Astrocyte (in vitro differentiated cells and primary cell): ENCODE results near the gene AP2B1. TPM values are rescaled to one million over a fixed set of nuclear protein-coding genes. Genes with fewer than 3 reads are reported as not detected.

Source experiments
- DNase-seq: peaks from one replicate; pipeline ENCODE4 v3.0.0-alpha.2; 2010; ENCODE audit warnings: low read depth
- FAIRE-seq: peaks from 2 replicates; lab custom pipeline; 2011; peaks lifted over from hg19 to GRCh38; lab: Jason Lieb, UNC
- H2AFZ ChIP-seq: 2 replicates; pipeline ENCODE4 v1.6.0; 2012; ENCODE audit warnings: low read depth, low read length, inconsistent platforms
- H3K27ac ChIP-seq: 2 replicates; pipeline ENCODE4 v1.5.1; 2011; ENCODE audit warnings: low read depth, low read length, inconsistent platforms
- H3K27me3 ChIP-seq: 2 replicates; pipeline ENCODE4 v1.6.0; 2011; ENCODE audit warnings: low read length, inconsistent platforms; ENCODE audit not compliant: insufficient read depth
- H3K36me3 ChIP-seq: 2 replicates; pipeline ENCODE4 v1.5.1; 2011; ENCODE audit warnings: low read length, inconsistent platforms; ENCODE audit not compliant: insufficient read depth
- H3K4me1 ChIP-seq: 2 replicates; pipeline ENCODE4 v1.5.1; 2011; ENCODE audit warnings: low read length, inconsistent platforms; ENCODE audit not compliant: insufficient read depth
- H3K4me2 ChIP-seq: 2 replicates; pipeline ENCODE4 v1.6.0; 2012; ENCODE audit warnings: low read length, inconsistent platforms
- H3K4me3 ChIP-seq: 2 replicates; pipeline ENCODE4 v1.5.1; 2011; ENCODE audit warnings: low read depth, mild to moderate bottlenecking, low read length, inconsistent platforms; ENCODE audit not compliant: insufficient read depth
- H3K79me2 ChIP-seq: 2 replicates; pipeline ENCODE4 v1.6.0; 2012; ENCODE audit warnings: mild to moderate bottlenecking, low read length, inconsistent platforms; ENCODE audit not compliant: insufficient read depth
- H3K9ac ChIP-seq: 2 replicates; pipeline ENCODE4 v1.6.0; 2012; ENCODE audit warnings: mild to moderate bottlenecking, low read length, inconsistent platforms
- H3K9me3 ChIP-seq: 2 replicates; pipeline ENCODE4 v1.5.1; 2012; ENCODE audit warnings: low read depth, mild to moderate bottlenecking, low read length, inconsistent platforms; ENCODE audit not compliant: insufficient read depth
- H4K20me1 ChIP-seq: 2 replicates; pipeline ENCODE4 v1.6.0; 2012; ENCODE audit warnings: low read length, inconsistent platforms; ENCODE audit not compliant: insufficient read depth
- H3K27ac Mint-ChIP-seq: one replicate; pipeline ENCODE4 v1.8.0; 2021; ENCODE audit warnings: mild to moderate bottlenecking, mixed read lengths; ENCODE audit not compliant: unreplicated experiment
- H3K27me3 Mint-ChIP-seq: one replicate; pipeline ENCODE4 v1.8.0; 2021; ENCODE audit warnings: low read depth, mixed read lengths; ENCODE audit not compliant: unreplicated experiment
- H3K36me3 Mint-ChIP-seq: one replicate; pipeline ENCODE4 v1.8.0; 2021; ENCODE audit warnings: low read depth, mixed read lengths; ENCODE audit not compliant: unreplicated experiment
- H3K4me1 Mint-ChIP-seq: one replicate; pipeline ENCODE4 v1.8.0; 2021; ENCODE audit warnings: low read depth, mixed read lengths; ENCODE audit not compliant: unreplicated experiment
- H3K4me3 Mint-ChIP-seq: one replicate; pipeline ENCODE4 v1.8.0; 2021; ENCODE audit warnings: mild to moderate bottlenecking, moderate library complexity, mixed read lengths; ENCODE audit not compliant: unreplicated experiment
- H3K9me3 Mint-ChIP-seq: one replicate; pipeline ENCODE4 v1.8.0; 2021; ENCODE audit warnings: mild to moderate bottlenecking, mixed read lengths; ENCODE audit not compliant: unreplicated experiment
- CTCF ChIP-seq: IDR thresholded peaks from 2 replicates; pipeline ENCODE4 v1.5.1; 2011; ENCODE audit warnings: low read depth, mild to moderate bottlenecking, inconsistent platforms, low read length, moderate library complexity; ENCODE audit not compliant: insufficient read depth
- EZH2 ChIP-seq: IDR thresholded peaks from 2 replicates; pipeline ENCODE4 v1.6.1; 2012; ENCODE audit warnings: mild to moderate bottlenecking, low read length, inconsistent platforms; ENCODE audit not compliant: insufficient read depth
- total RNA-seq: library from RNA; stranded (reverse); gene quantifications from 2 replicates; pipeline ENCODE4 v1.2.1, GENCODE V29; 2021

AP2B1 gene
- total RNA-seq, 1 donor from 2014 or later, result 313 TPM

- H3K4me2 ChIP-seq, result no peak overlapping the region
- FAIRE-seq (no peak), DNase-seq (no peak)
- Mint-ChIP-seq H3K9me3 (peaks cover 2% of the 10 kb centered on the region), H3K27me3 (peaks cover 21% of the 10 kb centered on the region), H3K27ac (no peak overlapping the region), H3K36me3 (no peaks in the 10 kb centered on the region), H3K4me3 (no peak overlapping the region), H3K4me1 (no peaks in the 10 kb centered on the region)
- TF ChIP-seq CTCF (no peak), EZH2 (no peak)
- H3K9me3 ChIP-seq, result no peaks in the 10 kb centered on the region
- H3K79me2 ChIP-seq, result no peaks in the 10 kb centered on the region
- H4K20me1 ChIP-seq, result no peaks in the 10 kb centered on the region
- H2AFZ ChIP-seq, result no peak overlapping the region
- no peak overlapping the region for H3K4me3 ChIP-seq
- no peaks in the 10 kb centered on the region for H3K36me3 ChIP-seq
- no peaks in the 10 kb centered on the region for H3K4me1 ChIP-seq
- H3K27me3 ChIP-seq, result peaks cover 27% of the 10 kb centered on the region
- no peak overlapping the region for H3K27ac ChIP-seq
- H3K9ac ChIP-seq, result no peak overlapping the region
Measured at GRCh38 chr17:35548208-35548810, 38.8 kb upstream of the AP2B1 start.

- Mint-ChIP-seq H3K27me3 (peaks cover 21% of the 10 kb centered on the region), H3K4me1 (no peaks in the 10 kb centered on the region)
Measured at GRCh38 chr17:35548978-35549377, 38.1 kb upstream of the AP2B1 start.

More at GRCh38 chr17:35548978-35549377, 38.1 kb upstream of the AP2B1 start:
- no peaks in the 10 kb centered on the region for H3K4me1 ChIP-seq
- no peaks in the 10 kb centered on the region for H3K36me3 ChIP-seq
- peaks cover 29% of the 10 kb centered on the region for H3K27me3 ChIP-seq
- H2AFZ ChIP-seq, result no peak overlapping the region
- Mint-ChIP-seq H3K4me3 (no peak overlapping the region), H3K36me3 (no peaks in the 10 kb centered on the region), H3K27ac (no peak overlapping the region), H3K9me3 (peaks cover 2% of the 10 kb centered on the region)
- DNase-seq, result no peak
- no peaks in the 10 kb centered on the region for H4K20me1 ChIP-seq
- H3K9ac ChIP-seq, result no peak overlapping the region
- no peak overlapping the region for H3K4me2 ChIP-seq
- no peak for FAIRE-seq
- TF ChIP-seq CTCF, result no peak
- no peak for TF ChIP-seq EZH2
- no peak overlapping the region for H3K27ac ChIP-seq
- H3K9me3 ChIP-seq, result no peaks in the 10 kb centered on the region
- H3K4me3 ChIP-seq, result no peak overlapping the region
- H3K79me2 ChIP-seq, result no peaks in the 10 kb centered on the region
